Endodermal cell (in vitro differentiated cells): ENCODE data around the gene CFAP69. TPM values are rescaled to one million over a fixed set of nuclear protein-coding genes. Genes with fewer than 3 reads are reported as not detected.

Experiments
- DNase-seq: peaks from one replicate; pipeline ENCODE4 v3.0.0-alpha.2; 2017
- H3K27ac ChIP-seq: 2 replicates; pipeline ENCODE4 v1.5.1; 2013; ENCODE audit warnings: mild to moderate bottlenecking, low read depth, low read length, moderate library complexity
- H3K27me3 ChIP-seq: 2 replicates; pipeline ENCODE4 v1.6.1; 2013; ENCODE audit warnings: mild to moderate bottlenecking, low read length, moderate library complexity; ENCODE audit not compliant: insufficient read depth, control insufficient read depth, poor library complexity, severe bottlenecking
- H3K36me3 ChIP-seq: 2 replicates; pipeline ENCODE4 v1.7.0; 2013; ENCODE audit warnings: mild to moderate bottlenecking, low read length, moderate library complexity; ENCODE audit not compliant: control insufficient read depth, insufficient read depth
- H3K4me1 ChIP-seq: one replicate; pipeline ENCODE4 v1.7.0; 2013; ENCODE audit warnings: low read length; ENCODE audit not compliant: control insufficient read depth, insufficient read depth
- H3K4me3 ChIP-seq: 2 replicates; pipeline ENCODE4 v1.5.1; 2013; ENCODE audit warnings: mild to moderate bottlenecking, low read length, moderate library complexity
- H3K9ac ChIP-seq: 2 replicates; pipeline ENCODE4 v1.6.1; 2013; ENCODE audit warnings: mild to moderate bottlenecking, low read length, moderate library complexity; ENCODE audit not compliant: poor library complexity, severe bottlenecking; ENCODE audit errors: extremely low read depth
- H3K9me3 ChIP-seq: 2 replicates; pipeline ENCODE4 v1.6.1; 2013; ENCODE audit warnings: mild to moderate bottlenecking, low read length, moderate library complexity; ENCODE audit not compliant: control insufficient read depth
- H3K27ac Mint-ChIP-seq: 2 replicates; pipeline ENCODE4 v1.8.0; 2020; ENCODE audit warnings: mixed read lengths
- H3K27me3 Mint-ChIP-seq: 2 replicates; pipeline ENCODE4 v1.8.0; 2021; ENCODE audit warnings: mild to moderate bottlenecking, mixed read lengths; ENCODE audit not compliant: insufficient read depth
- H3K36me3 Mint-ChIP-seq: 2 replicates; pipeline ENCODE4 v1.8.0; 2020; ENCODE audit warnings: low read depth, mixed read lengths
- H3K4me1 Mint-ChIP-seq: 2 replicates; pipeline ENCODE4 v1.8.0; 2020; ENCODE audit warnings: mixed read lengths
- H3K4me3 Mint-ChIP-seq: 2 replicates; pipeline ENCODE4 v1.8.0; 2020; ENCODE audit warnings: mild to moderate bottlenecking, moderate library complexity, mixed read lengths
- H3K9me3 Mint-ChIP-seq: 2 replicates; pipeline ENCODE4 v1.8.0; 2020; ENCODE audit warnings: mild to moderate bottlenecking, mixed read lengths
- WGBS, 2 experiments: methylation state at CpG; one replicate each; pipeline versions ENCODE4 v1.1.5 to v1.1.7; 2013; ENCODE audit warnings: missing lambda C conversion rate in 2 of 2, mixed read lengths in 1 of 2; ENCODE audit not compliant: insufficient coverage in 1 of 2, insufficient read length in 1 of 2; 5-methylcytosine and 5-hydroxymethylcytosine counted together
- total RNA-seq, 2 donors: library from RNA; stranded (reverse); fragmentation: NEBNext Ultra II Directional in 1 of 2; extraction: Animal tissue kit (Norgen Biotek cat#: 25700) in 1 of 2; gene quantifications; 2 replicates in 1 of 2; 3 replicates in 1 of 2; pipeline ENCODE4 v1.2.1, GENCODE V29; 2021
- TF ChIP-seq, protein P1 (sequence below): fragments of 200-600 bp; sonication (generic); conservative IDR thresholded peaks from 2 replicates; pipeline ENCODE4 v1.5.0; 2021; ENCODE audit warnings: antibody characterized with exemption, mild to moderate bottlenecking

CFAP69 gene
- total RNA-seq, 2 donors from 2014 or later: 4.9 to 6.6 TPM

DNA sequence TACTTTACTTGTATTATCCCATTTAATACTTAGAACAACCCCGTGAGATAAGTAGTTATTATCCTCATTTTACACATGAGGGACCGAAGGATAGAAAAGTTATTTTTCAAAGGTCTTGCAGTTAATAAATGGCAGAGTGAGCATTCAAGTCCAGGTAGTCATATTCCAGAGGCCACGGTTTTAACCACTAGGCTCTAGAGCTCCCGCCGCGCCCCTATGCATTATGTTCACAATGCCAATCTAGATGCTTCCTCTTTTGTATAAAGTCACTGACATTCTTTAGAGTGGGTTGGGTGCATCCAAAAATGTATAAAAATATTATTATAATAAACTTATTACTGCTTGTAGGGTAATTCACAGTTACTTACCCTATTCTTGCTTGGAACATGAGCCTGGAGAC lies 11.4 kb upstream of the CFAP69 start:
- TF ChIP-seq, protein P1, sequence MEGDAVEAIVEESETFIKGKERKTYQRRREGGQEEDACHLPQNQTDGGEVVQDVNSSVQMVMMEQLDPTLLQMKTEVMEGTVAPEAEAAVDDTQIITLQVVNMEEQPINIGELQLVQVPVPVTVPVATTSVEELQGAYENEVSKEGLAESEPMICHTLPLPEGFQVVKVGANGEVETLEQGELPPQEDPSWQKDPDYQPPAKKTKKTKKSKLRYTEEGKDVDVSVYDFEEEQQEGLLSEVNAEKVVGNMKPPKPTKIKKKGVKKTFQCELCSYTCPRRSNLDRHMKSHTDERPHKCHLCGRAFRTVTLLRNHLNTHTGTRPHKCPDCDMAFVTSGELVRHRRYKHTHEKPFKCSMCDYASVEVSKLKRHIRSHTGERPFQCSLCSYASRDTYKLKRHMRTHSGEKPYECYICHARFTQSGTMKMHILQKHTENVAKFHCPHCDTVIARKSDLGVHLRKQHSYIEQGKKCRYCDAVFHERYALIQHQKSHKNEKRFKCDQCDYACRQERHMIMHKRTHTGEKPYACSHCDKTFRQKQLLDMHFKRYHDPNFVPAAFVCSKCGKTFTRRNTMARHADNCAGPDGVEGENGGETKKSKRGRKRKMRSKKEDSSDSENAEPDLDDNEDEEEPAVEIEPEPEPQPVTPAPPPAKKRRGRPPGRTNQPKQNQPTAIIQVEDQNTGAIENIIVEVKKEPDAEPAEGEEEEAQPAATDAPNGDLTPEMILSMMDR: no peak
- 85 to 97% methylated on average over 2 to 6 of the region's 6 CpGs for WGBS, 2 experiments
- no peak overlapping the region for H3K27ac Mint-ChIP-seq
- H3K27me3 Mint-ChIP-seq: no peaks in the 10 kb centered on the region
- H3K36me3 ChIP-seq: no peaks in the 10 kb centered on the region
- no peak overlapping the region for H3K27ac ChIP-seq
- no peaks in the 10 kb centered on the region for H3K9me3 Mint-ChIP-seq
- H3K4me1 ChIP-seq: peaks cover 2% of the 10 kb centered on the region
- H3K36me3 Mint-ChIP-seq: no peaks in the 10 kb centered on the region
- H3K4me3 Mint-ChIP-seq: no peak overlapping the region
- no peak overlapping the region for H3K9ac ChIP-seq
- no peak overlapping the region for H3K4me3 ChIP-seq
- H3K9me3 ChIP-seq: no peaks in the 10 kb centered on the region
- DNase-seq: no peak
- peaks cover under 1% of the 10 kb centered on the region for H3K4me1 Mint-ChIP-seq
- no peaks in the 10 kb centered on the region for H3K27me3 ChIP-seq

DNA sequence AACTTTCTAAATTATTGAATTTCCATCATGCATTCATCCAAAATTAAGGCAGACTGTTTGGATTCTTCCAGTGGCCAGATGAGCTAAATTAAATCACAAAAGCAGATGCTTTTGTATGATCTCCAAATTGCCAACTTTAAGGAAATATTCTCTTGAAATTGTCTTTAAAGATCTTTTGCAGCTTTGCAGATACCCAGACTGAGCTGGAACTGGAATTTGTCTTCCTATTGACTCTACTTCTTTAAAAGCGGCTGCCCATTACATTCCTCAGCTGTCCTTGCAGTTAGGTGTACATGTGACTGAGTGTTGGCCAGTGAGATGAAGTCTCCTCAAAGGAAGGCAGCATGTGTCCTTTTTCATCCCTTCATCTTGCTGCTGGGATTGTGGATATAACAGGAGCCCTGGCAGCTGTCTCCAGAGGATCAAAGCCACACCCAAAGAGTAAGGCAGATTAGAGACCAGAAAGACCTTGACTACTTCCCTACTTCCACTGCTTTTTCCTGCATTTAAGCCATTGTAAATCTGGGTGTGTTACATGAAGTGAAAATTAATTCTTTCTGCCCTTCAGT lies 8.2 kb upstream of the CFAP69 start:
- Histone ChIP-seq H3K27ac (no peak overlapping the region), H3K36me3 (no peaks in the 10 kb centered on the region), H3K9me3 (no peaks in the 10 kb centered on the region), H3K9ac (no peak overlapping the region), H3K4me1 (no peaks in the 10 kb centered on the region), H3K4me3 (no peak overlapping the region), H3K27me3 (no peaks in the 10 kb centered on the region)
- WGBS, 2 experiments: 100% methylated on average over 1 of the region's 1 CpG
- peaks cover 3% of the 10 kb centered on the region for H3K27me3 Mint-ChIP-seq
- peaks cover under 1% of the 10 kb centered on the region for H3K4me1 Mint-ChIP-seq
- TF ChIP-seq, protein P1: no peak
- no peaks in the 10 kb centered on the region for H3K9me3 Mint-ChIP-seq
- H3K27ac Mint-ChIP-seq: no peak overlapping the region
- no peak overlapping the region for H3K4me3 Mint-ChIP-seq
- no peaks in the 10 kb centered on the region for H3K36me3 Mint-ChIP-seq
- DNase-seq: no peak

DNA sequence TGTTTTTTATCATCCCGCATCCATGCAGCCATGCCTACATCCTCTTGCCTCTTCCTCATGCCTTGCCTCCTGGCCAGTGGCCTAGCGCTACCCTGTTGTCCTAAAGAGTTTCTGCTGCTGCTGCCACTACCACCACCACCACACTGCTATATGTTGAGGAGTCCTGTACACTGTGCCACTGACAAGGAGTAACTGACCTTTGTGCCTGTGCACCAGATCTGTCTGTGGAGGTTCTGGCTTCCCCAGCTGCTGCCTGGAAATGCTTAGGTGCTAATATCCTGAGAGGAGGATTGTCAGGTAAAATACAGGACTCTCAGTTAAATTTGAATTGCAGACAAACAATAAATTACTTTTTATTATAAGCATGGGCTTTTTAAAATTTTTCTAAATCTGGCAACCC lies 7.0 kb upstream of the CFAP69 start:
- Histone ChIP-seq H3K27me3 (no peaks in the 10 kb centered on the region), H3K4me1 (no peaks in the 10 kb centered on the region), H3K4me3 (no peak overlapping the region), H3K9me3 (no peaks in the 10 kb centered on the region), H3K27ac (no peak overlapping the region), H3K9ac (no peak overlapping the region), H3K36me3 (no peaks in the 10 kb centered on the region)
- peaks cover 9% of the 10 kb centered on the region for H3K27me3 Mint-ChIP-seq
- no peak overlapping the region for H3K4me3 Mint-ChIP-seq
- WGBS, 2 experiments: 93% methylated on average over 2 of the region's 2 CpGs; no CpG with 5 or more reads in 1 of the 2 experiments
- DNase-seq: no peak
- peaks cover 11% of the 10 kb centered on the region for H3K4me1 Mint-ChIP-seq
- TF ChIP-seq, protein P1: no peak
- H3K9me3 Mint-ChIP-seq: no peaks in the 10 kb centered on the region
- H3K36me3 Mint-ChIP-seq: no peaks in the 10 kb centered on the region
- H3K27ac Mint-ChIP-seq: no peak overlapping the region
